ENCODE data around the gene MPDU1. TPM values are rescaled to one million over a fixed set of nuclear protein-coding genes. Genes with fewer than 3 reads are reported as not detected.

Gene MPDU1
- total and polyA plus RNA-seq, 2 of the 13 experiments (the other 11 are each of a cell fraction or from before 2014, with no cell fraction given) = 112 to 167 TPM

- peak; percentile 50; the same call in 1 of the 2 replicates for TF ChIP-seq MAX (IDR thresholded peaks at IDR 0.05)
- TF ChIP-seq ZNF770 (CRISPR knock-in tag; IDR thresholded peaks at IDR 0.05) = 0 out of 2 replicates have a peak, but pooled peaks have one; percentile 34
- TF ChIP-seq ZNF687 (CRISPR knock-in tag; IDR thresholded peaks at IDR 0.05) = peak; percentile 68
- TF ChIP-seq PHF8 (CRISPR knock-in tag; IDR thresholded peaks at IDR 0.05) = peak; percentile 50; the same call in 1 of the 2 replicates
- 0 out of 2 replicates have a peak, but pooled peaks have one; percentile 39 for TF ChIP-seq ETV5 (CRISPR knock-in tag; IDR thresholded peaks at IDR 0.05; ENCODE audit: borderline replicate concordance)
- TF ChIP-seq ZNF639 (CRISPR knock-in tag; conservative IDR thresholded peaks at IDR 0.05) = no peak
- TF ChIP-seq TBX2 (CRISPR knock-in tag; IDR thresholded peaks at IDR 0.05; ENCODE audit: borderline replicate concordance) = peak; percentile 35; the same call in 1 of the 2 replicates
- TF ChIP-seq SP5 (CRISPR knock-in tag; IDR thresholded peaks at IDR 0.05; ENCODE audit: borderline replicate concordance, low read depth) = peak; percentile 45; the same call in 1 of the 2 replicates
- TF ChIP-seq ZNF343 (CRISPR knock-in tag; IDR thresholded peaks at IDR 0.05) = 0 out of 2 replicates have a peak, but pooled peaks have one; percentile 23
- peak; percentile 10 for TF ChIP-seq ZFY (CRISPR knock-in tag; IDR thresholded peaks at IDR 0.05)
- peak; percentile 23; the same call in 1 of the 2 replicates for TF ChIP-seq ZNF740 (CRISPR knock-in tag; IDR thresholded peaks at IDR 0.05)
- no peak for TF ChIP-seq RFX5 (IDR thresholded peaks at IDR 0.05; ENCODE audit: low read depth, low read length)
- TF ChIP-seq ZNF747 (CRISPR knock-in tag; IDR thresholded peaks at IDR 0.05; ENCODE audit: borderline replicate concordance) = 0 out of 2 replicates have a peak, but pooled peaks have one; percentile 46
- TF ChIP-seq CSRNP1 (CRISPR knock-in tag; IDR thresholded peaks at IDR 0.05) = 0 out of 2 replicates have a peak, but pooled peaks have one; percentile 30
- TF ChIP-seq ZNF768 (CRISPR knock-in tag; IDR thresholded peaks at IDR 0.05) = peak; percentile 83; the same call in 1 of the 2 replicates
- TF ChIP-seq LCORL (IDR thresholded peaks at IDR 0.05) = no peak
- peak; percentile 43; the same call in 1 of the 2 replicates for TF ChIP-seq LCORL (CRISPR knock-in tag; IDR thresholded peaks at IDR 0.05)
- TF ChIP-seq IKZF1 (IDR thresholded peaks at IDR 0.05) = no peak
- TF ChIP-seq CREM (IDR thresholded peaks at IDR 0.05) = no peak
- TF ChIP-seq CREM (CRISPR knock-in tag; IDR thresholded peaks at IDR 0.05) = no peak
Measured at GRCh38 chr17:7548585-7549400, 34.9 kb upstream of the MPDU1 start, which contains the start of gene TNFSF12 (continued).

Data from HepG2 (cell line).